OCI-LY1 (cell line): ENCODE measurements around the gene ADARB2.

ENCODE experiments used
- H2AFZ ChIP-seq: fragments of 200-600 bp; sonication (generic), shearing (Covaris generic); 2 replicates; pipeline ENCODE4 v1.6.0; 2014; ENCODE audit warnings: antibody characterized with exemption, mild to moderate bottlenecking, low read length
- H3F3A ChIP-seq: fragments of 200-600 bp; sonication (generic), shearing (Covaris generic); 2 replicates; pipeline ENCODE4 v1.6.0; 2014; ENCODE audit warnings: mild to moderate bottlenecking, antibody characterized with exemption, low read length, moderate library complexity; ENCODE audit not compliant: insufficient read depth
- H3K27ac ChIP-seq: fragments of 200-600 bp; sonication (generic); 2 replicates; pipeline ENCODE4 v1.5.1; 2014; ENCODE audit warnings: low read length, mixed run types, mild to moderate bottlenecking, low read depth; ENCODE audit not compliant: poor library complexity, severe bottlenecking
- H3K27me3 ChIP-seq: fragments of 200-600 bp; sonication (generic); 2 replicates; pipeline ENCODE4 v1.6.0; 2014; ENCODE audit warnings: antibody characterized with exemption, mild to moderate bottlenecking, low read length, moderate library complexity; ENCODE audit not compliant: insufficient read depth
- H3K36me3 ChIP-seq: fragments of 200-600 bp; sonication (generic); 2 replicates; pipeline ENCODE4 v1.6.1; 2014; ENCODE audit warnings: mild to moderate bottlenecking, antibody characterized with exemption, low read length, moderate library complexity, mixed read lengths; ENCODE audit not compliant: insufficient read depth
- H3K4me1 ChIP-seq: fragments of 200-600 bp; sonication (generic); 2 replicates; pipeline ENCODE4 v1.5.1; 2014; ENCODE audit warnings: mild to moderate bottlenecking, low read length, moderate library complexity; ENCODE audit not compliant: insufficient read depth, severe bottlenecking
- H3K4me2 ChIP-seq: fragments of 200-600 bp; sonication (generic), shearing (Covaris generic); 2 replicates; pipeline ENCODE4 v1.6.1; 2014; ENCODE audit warnings: low read length
- H3K4me3 ChIP-seq: fragments of 200-600 bp; sonication (generic); 2 replicates; pipeline ENCODE4 v1.5.1; 2014; ENCODE audit warnings: low read length, low read depth, mild to moderate bottlenecking, mixed read lengths; ENCODE audit not compliant: poor library complexity, severe bottlenecking
- H3K79me2 ChIP-seq: fragments of 200-600 bp; shearing (Covaris generic); 2 replicates; pipeline ENCODE4 v1.6.1; 2016; ENCODE audit warnings: mixed run types, low read length, mixed read lengths; ENCODE audit not compliant: insufficient read depth
- H3K9ac ChIP-seq: fragments of 200-600 bp; sonication (generic), shearing (Covaris generic); 2 replicates; pipeline ENCODE4 v1.6.1; 2014; ENCODE audit warnings: mild to moderate bottlenecking, low read length, mixed read lengths
- H3K9me2 ChIP-seq: fragments of 200-600 bp; sonication (generic), shearing (Covaris generic); 2 replicates; pipeline ENCODE4 v1.6.1; 2014; ENCODE audit warnings: low read depth, mild to moderate bottlenecking, low read length, mixed read lengths
- H3K9me3 ChIP-seq: fragments of 200-600 bp; shearing (Covaris generic); 2 replicates; pipeline ENCODE4 v1.6.1; 2014; ENCODE audit warnings: low read length, mixed read lengths
- H4K20me1 ChIP-seq: fragments of 200-600 bp; sonication (generic), shearing (Covaris generic); 2 replicates; pipeline ENCODE4 v1.6.0; 2016; ENCODE audit warnings: mild to moderate bottlenecking, low read length; ENCODE audit not compliant: insufficient read depth
- EZH2 ChIP-seq: fragments of 200-600 bp; sonication (generic), shearing (Covaris generic); IDR thresholded peaks from 2 replicates; pipeline ENCODE4 v1.8.0; 2017; ENCODE audit warnings: borderline replicate concordance, mixed run types, mild to moderate bottlenecking, antibody characterized with exemption, low read length, moderate library complexity, mixed read lengths
- TF ChIP-seq, protein P1 (sequence below): fragments of 200-600 bp; sonication (generic), shearing (Covaris generic); IDR thresholded peaks from 2 replicates; pipeline ENCODE4 v1.5.1; 2017; ENCODE audit warnings: mild to moderate bottlenecking, antibody characterized with exemption, low read length, moderate library complexity, mixed read lengths

Gene ADARB2

DNA sequence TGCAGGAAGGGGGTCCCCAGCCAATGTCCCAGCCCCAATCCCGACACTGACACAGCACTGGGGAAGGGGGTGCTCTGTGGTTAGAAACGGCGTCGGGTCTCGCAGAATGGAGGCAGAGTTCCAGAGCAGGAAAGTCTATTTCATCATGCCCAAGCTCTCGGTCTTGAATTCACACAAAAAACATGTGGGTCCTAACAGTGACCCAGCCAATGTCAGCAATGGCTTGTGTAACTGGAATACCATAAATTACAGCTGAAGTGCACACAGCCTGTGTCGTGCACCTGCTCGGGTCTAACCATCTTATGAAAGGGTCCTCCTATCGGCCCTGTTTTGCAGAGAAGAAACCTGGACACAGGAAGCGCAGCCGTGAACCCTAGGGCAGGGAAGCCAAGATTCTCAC, 324.1 kb downstream of the ADARB2 start:
- H3K27me3 ChIP-seq, result no peaks in the 10 kb centered on the region
- peaks cover 34% of the 10 kb centered on the region for H3K4me1 ChIP-seq
- no peak overlapping the region for H3K4me3 ChIP-seq
- H2AFZ ChIP-seq, result no peak overlapping the region
- H3K9ac ChIP-seq, result no peak overlapping the region; the same call in 1 of the 2 replicates
- H3K9me3 ChIP-seq, result no peaks in the 10 kb centered on the region
- no peaks in the 10 kb centered on the region; the same call in 1 of the 2 replicates for H3K36me3 ChIP-seq
- peak overlapping the region; percentile 48 for H3K4me2 ChIP-seq
- H3K27ac ChIP-seq, result peak overlapping the region; percentile 82
- H4K20me1 ChIP-seq, result no peaks in the 10 kb centered on the region
- TF ChIP-seq, protein P1, sequence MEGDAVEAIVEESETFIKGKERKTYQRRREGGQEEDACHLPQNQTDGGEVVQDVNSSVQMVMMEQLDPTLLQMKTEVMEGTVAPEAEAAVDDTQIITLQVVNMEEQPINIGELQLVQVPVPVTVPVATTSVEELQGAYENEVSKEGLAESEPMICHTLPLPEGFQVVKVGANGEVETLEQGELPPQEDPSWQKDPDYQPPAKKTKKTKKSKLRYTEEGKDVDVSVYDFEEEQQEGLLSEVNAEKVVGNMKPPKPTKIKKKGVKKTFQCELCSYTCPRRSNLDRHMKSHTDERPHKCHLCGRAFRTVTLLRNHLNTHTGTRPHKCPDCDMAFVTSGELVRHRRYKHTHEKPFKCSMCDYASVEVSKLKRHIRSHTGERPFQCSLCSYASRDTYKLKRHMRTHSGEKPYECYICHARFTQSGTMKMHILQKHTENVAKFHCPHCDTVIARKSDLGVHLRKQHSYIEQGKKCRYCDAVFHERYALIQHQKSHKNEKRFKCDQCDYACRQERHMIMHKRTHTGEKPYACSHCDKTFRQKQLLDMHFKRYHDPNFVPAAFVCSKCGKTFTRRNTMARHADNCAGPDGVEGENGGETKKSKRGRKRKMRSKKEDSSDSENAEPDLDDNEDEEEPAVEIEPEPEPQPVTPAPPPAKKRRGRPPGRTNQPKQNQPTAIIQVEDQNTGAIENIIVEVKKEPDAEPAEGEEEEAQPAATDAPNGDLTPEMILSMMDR, result no peak
- TF ChIP-seq EZH2, result no peak
- no peaks in the 10 kb centered on the region for H3K79me2 ChIP-seq
- H3K9me2 ChIP-seq, result no peaks in the 10 kb centered on the region
- no peaks in the 10 kb centered on the region for H3F3A ChIP-seq

DNA sequence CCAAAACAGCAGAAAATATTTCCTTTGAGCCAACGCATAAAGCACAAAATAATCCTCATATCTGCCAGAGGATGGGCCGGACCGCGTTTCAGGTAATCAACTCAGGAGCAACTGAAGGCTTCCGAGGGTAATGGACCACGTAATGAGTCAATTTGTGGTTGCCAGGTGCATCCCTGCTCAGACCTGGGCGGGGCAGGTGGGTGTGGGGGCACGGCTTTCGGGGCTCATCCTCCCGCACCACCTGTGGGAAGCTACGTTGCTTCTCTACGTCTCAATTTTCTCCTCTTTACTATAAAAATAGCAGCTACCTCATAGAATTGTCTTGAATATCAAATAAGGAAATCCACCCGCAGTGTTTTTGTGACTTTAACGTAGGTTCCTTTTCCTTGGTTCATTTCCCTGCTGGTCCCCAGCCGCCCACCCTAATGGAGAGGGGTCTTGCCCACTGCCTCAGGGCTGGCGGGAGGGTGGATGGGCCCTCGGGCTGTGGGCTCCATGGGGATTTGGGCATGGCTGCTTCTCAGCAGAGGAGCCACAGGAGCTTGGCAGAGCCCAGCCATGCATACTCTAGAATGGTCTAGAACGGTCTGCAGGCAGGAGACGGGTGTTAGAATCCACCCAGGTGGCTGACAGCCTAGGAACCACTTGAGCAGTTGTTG, 324.7 kb downstream of the ADARB2 start:
- no peaks in the 10 kb centered on the region for H3K9me2 ChIP-seq
- peaks cover 34% of the 10 kb centered on the region for H3K4me1 ChIP-seq
- H3K4me2 ChIP-seq, result peak overlapping the region; percentile 48
- no peak overlapping the region for H3K4me3 ChIP-seq
- H2AFZ ChIP-seq, result no peak overlapping the region
- H3K79me2 ChIP-seq, result no peaks in the 10 kb centered on the region
- peak overlapping the region; percentile 82 for H3K27ac ChIP-seq
- no peaks in the 10 kb centered on the region for H3K9me3 ChIP-seq
- no peak for TF ChIP-seq EZH2
- TF ChIP-seq, protein P1, result no peak
- no peaks in the 10 kb centered on the region; the same call in 1 of the 2 replicates for H3K36me3 ChIP-seq
- no peak overlapping the region; the same call in 1 of the 2 replicates for H3K9ac ChIP-seq
- no peaks in the 10 kb centered on the region for H3F3A ChIP-seq
- H3K27me3 ChIP-seq, result no peaks in the 10 kb centered on the region
- H4K20me1 ChIP-seq, result no peaks in the 10 kb centered on the region

DNA sequence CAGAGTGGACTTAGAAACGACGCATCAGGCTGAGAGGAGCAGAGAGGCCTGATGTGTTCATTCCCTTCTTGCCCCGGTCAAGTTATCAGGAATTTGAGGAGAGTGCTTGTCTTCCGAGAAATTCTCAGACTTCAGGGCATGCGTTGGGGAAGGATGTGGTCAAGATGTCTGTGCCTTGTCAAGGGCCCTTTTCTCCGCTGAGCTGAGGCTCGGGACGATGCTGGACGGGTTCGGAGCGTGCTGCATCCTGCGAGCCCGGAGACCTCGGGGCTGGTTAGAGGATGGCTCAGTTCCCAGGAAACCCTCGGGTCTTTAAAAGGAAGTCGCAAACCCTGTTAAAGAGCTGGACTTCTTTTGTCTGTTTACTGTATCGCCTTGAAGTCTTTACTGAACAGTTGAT, 325.4 kb downstream of the ADARB2 start:
- Histone ChIP-seq H3K9me3 (no peaks in the 10 kb centered on the region), H3K4me2 (peak overlapping the region; percentile 25; the same call in 1 of the 2 replicates), H2AFZ (no peak overlapping the region), H3K9me2 (no peaks in the 10 kb centered on the region), H3K79me2 (no peaks in the 10 kb centered on the region), H3K36me3 (no peaks in the 10 kb centered on the region; the same call in 1 of the 2 replicates), H3K4me1 (peaks cover 29% of the 10 kb centered on the region), H3K27me3 (no peaks in the 10 kb centered on the region), H4K20me1 (no peaks in the 10 kb centered on the region), H3K9ac (peak overlapping the region; percentile 25; the same call in 1 of the 2 replicates), H3F3A (no peaks in the 10 kb centered on the region), H3K4me3 (no peak overlapping the region), H3K27ac (peak overlapping the region; percentile 30)
- TF ChIP-seq EZH2, result no peak
- TF ChIP-seq, protein P1, result no peak
